Measurements from ENCODE around the gene POU2F1.

DNA sequence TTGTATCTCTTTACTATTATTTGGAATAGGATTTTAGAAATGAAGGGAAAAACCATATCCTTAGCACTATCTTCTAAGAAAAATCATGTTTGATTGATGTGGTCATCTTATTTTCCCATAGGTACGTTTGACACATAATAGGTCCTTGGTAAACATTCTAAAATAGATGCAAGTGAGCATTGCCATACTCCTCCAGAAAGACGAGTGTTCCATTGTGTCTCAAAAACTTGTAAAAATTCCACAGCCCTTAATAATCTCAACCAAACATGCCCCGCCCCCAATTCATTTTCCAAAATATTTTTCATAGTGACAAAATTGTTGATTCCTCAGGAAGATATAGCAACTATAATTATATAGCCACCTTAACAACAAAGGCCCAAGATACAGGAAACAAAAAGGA, 184.2 kb downstream of the POU2F1 start:
- TF ChIP-seq, protein P1, sequence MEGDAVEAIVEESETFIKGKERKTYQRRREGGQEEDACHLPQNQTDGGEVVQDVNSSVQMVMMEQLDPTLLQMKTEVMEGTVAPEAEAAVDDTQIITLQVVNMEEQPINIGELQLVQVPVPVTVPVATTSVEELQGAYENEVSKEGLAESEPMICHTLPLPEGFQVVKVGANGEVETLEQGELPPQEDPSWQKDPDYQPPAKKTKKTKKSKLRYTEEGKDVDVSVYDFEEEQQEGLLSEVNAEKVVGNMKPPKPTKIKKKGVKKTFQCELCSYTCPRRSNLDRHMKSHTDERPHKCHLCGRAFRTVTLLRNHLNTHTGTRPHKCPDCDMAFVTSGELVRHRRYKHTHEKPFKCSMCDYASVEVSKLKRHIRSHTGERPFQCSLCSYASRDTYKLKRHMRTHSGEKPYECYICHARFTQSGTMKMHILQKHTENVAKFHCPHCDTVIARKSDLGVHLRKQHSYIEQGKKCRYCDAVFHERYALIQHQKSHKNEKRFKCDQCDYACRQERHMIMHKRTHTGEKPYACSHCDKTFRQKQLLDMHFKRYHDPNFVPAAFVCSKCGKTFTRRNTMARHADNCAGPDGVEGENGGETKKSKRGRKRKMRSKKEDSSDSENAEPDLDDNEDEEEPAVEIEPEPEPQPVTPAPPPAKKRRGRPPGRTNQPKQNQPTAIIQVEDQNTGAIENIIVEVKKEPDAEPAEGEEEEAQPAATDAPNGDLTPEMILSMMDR (IDR thresholded peaks at IDR 0.05): no peak
- TF ChIP-seq POLR2A (IDR thresholded peaks at IDR 0.05) (no peak), EP300 (IDR thresholded peaks at IDR 0.05) (no peak)

Data from ovary (tissue), 3 donors.